Gastroesophageal sphincter (tissue), 4 donors: ENCODE data around the gene ZNF214. TPM values are rescaled to one million over a fixed set of nuclear protein-coding genes. Genes with fewer than 3 reads are reported as not detected.
"Not testable (repeated sequence)": the region's sequence is repeated elsewhere in the genome, so short reads cannot be mapped to it uniquely, and the experiment has no call there.

ENCODE experiments used
- ATAC-seq: fragments of 150-250 bp; one replicate; pipeline ENCODE4 v1.9.1; 2016; ENCODE audit warnings: mild to moderate bottlenecking, moderate library complexity
- H3K27ac ChIP-seq, 4 donors: fragments of 200-600 bp; sonication (generic) in 3 of 4; 1 replicate in 3 of 4; 2 replicates in 1 of 4; pipeline ENCODE4 v1.5.1; 2016 to 2019
- H3K27me3 ChIP-seq: fragments of 200-600 bp; sonication (generic); one replicate; pipeline ENCODE4 v1.5.1; 2019
- H3K36me3 ChIP-seq, 2 donors: fragments of 200-600 bp; sonication (generic); one replicate each; pipeline ENCODE4 v1.5.1; 2019; ENCODE audit warnings: control low read depth in 1 of 2
- H3K4me1 ChIP-seq, 3 donors: fragments of 200-600 bp; sonication (generic); 1 replicate in 2 of 3; 2 replicates in 1 of 3; pipeline ENCODE4 v1.5.1; 2016 to 2019; ENCODE audit warnings: control low read depth in 2 of 3
- H3K4me3 ChIP-seq, 2 donors: fragments of 200-600 bp; sonication (generic); one replicate each; pipeline ENCODE4 v1.5.1; 2019; ENCODE audit warnings: mild to moderate bottlenecking in 1 of 2, moderate library complexity in 1 of 2
- H3K9me3 ChIP-seq, 3 donors: fragments of 200-600 bp; sonication (generic); one replicate each; pipeline ENCODE4 v1.5.1; 2017 to 2019; ENCODE audit warnings: control low read depth in 2 of 3
- CTCF ChIP-seq, 4 experiments: fragments of 200-600 bp in 2 of 4; fragments of 450-650 bp in 2 of 4; sonication (generic) in 1 of 4; IDR thresholded peaks; one replicate each; pipeline ENCODE4 v1.5.1; 2017 to 2019; ENCODE audit warnings: antibody characterized with exemption in 4 of 4, mild to moderate bottlenecking in 2 of 4, moderate library complexity in 2 of 4
- EP300 ChIP-seq: sonication (generic); formaldehyde crosslinking; IDR thresholded peaks from one replicate; pipeline ENCODE4 v1.6.1; 2017; ENCODE audit warnings: antibody characterized with exemption, mild to moderate bottlenecking
- POLR2A ChIP-seq, 2 donors: fragments of 450-650 bp; IDR thresholded peaks; one replicate each; pipeline ENCODE4 v1.6.1; 2017; ENCODE audit warnings: antibody characterized with exemption in 2 of 2, mild to moderate bottlenecking in 2 of 2, moderate library complexity in 1 of 2
- POLR2AphosphoS5 ChIP-seq: sonication (generic); formaldehyde crosslinking; IDR thresholded peaks from one replicate; pipeline ENCODE4 v1.6.1; 2017; ENCODE audit warnings: antibody characterized with exemption
- WGBS, 2 donors: methylation state at CpG; one replicate each; pipeline ENCODE4 v1.1.5; 2018; ENCODE audit warnings: low coverage in 1 of 2; 5-methylcytosine and 5-hydroxymethylcytosine counted together
- total RNA-seq, 4 donors: library from RNA; depleted of rRNA; stranded (reverse); fragments of >200 nt; gene quantifications; one replicate each; pipeline ENCODE4 v1.1.0, GENCODE V29; 2016

The ZNF214 gene
- total RNA-seq, 4 donors from 2014 or later, result 2.1 to 4.0 (median 3.5) TPM

GRCh38 chr11:6968816-6969215 is 51.3 kb downstream of the ZNF214 start:
- no peak for TF ChIP-seq CTCF (IDR thresholded peaks at IDR 0.05)
- TF ChIP-seq EP300, result no peak
- no peak for TF ChIP-seq POLR2AphosphoS5
- TF ChIP-seq POLR2A (IDR thresholded peaks at IDR 0.05), result no peak
- Histone ChIP-seq H3K27ac (no peak overlapping the region), H3K27me3 (no peaks in the 10 kb centered on the region), H3K4me3 (no peak overlapping the region), H3K4me1 (no peaks in the 10 kb centered on the region), H3K9me3 (peaks cover 0 to 7% (median 0%) of the 10 kb centered on the region in 3 donors), H3K36me3 (no peaks in the 10 kb centered on the region)
- 100% methylated on average over 1 of the region's 1 CpG; no CpG with 5 or more reads in 1 of the 2 donors for WGBS, 2 donors
- ATAC-seq, result no peak

GRCh38 chr11:6962673-6963072 is 57.5 kb downstream of the ZNF214 start:
- H3K36me3 ChIP-seq, result no peaks in the 10 kb centered on the region
- H3K27ac ChIP-seq, result no peak overlapping the region
- no peak for ATAC-seq
- TF ChIP-seq POLR2A (IDR thresholded peaks at IDR 0.05), result no peak
- TF ChIP-seq EP300, result no peak
- no peak for TF ChIP-seq CTCF (IDR thresholded peaks at IDR 0.05)
- TF ChIP-seq POLR2AphosphoS5, result no peak
- no peaks in the 10 kb centered on the region for H3K4me1 ChIP-seq
- H3K9me3 ChIP-seq, result no peaks in the 10 kb centered on the region
- H3K4me3 ChIP-seq, result no peak overlapping the region
- 79 to 83% methylated on average over 1 of the region's 1 CpG for WGBS, 2 donors
- no peaks in the 10 kb centered on the region for H3K27me3 ChIP-seq

GRCh38 chr11:6962141-6962540 is 58.0 kb downstream of the ZNF214 start:
- TF ChIP-seq CTCF (IDR thresholded peaks at IDR 0.05), result no peak
- TF ChIP-seq POLR2A (IDR thresholded peaks at IDR 0.05), result no peak
- TF ChIP-seq EP300, result no peak
- no peak for TF ChIP-seq POLR2AphosphoS5
- Histone ChIP-seq H3K4me1 (no peaks in the 10 kb centered on the region), H3K4me3 (no peak overlapping the region), H3K9me3 (no peaks in the 10 kb centered on the region), H3K27ac (no peak overlapping the region), H3K27me3 (no peaks in the 10 kb centered on the region), H3K36me3 (no peaks in the 10 kb centered on the region)
- no peak for ATAC-seq

GRCh38 chr11:6954248-6954647 is 65.9 kb downstream of the ZNF214 start:
- H3K27ac ChIP-seq, H3K4me3 ChIP-seq, ATAC-seq, H3K27me3 ChIP-seq, H3K36me3 ChIP-seq, H3K9me3 ChIP-seq, H3K4me1 ChIP-seq: not testable (repeated sequence)
- WGBS, 2 donors, result 90% methylated on average over 2 of the region's 10 CpGs; no CpG with 5 or more reads in 1 of the 2 donors

Other genes with a start within 250 kb of the ZNF214 start
- gene OR2AG2, start 248.4 kb downstream of the ZNF214 start, total RNA-seq, result not detected
- not detected for gene OR2AG1, start 237.3 kb downstream of the ZNF214 start, total RNA-seq
- under 1 TPM in 2 of 4 donors, not detected in 2; 0.08 to 0.13 TPM for gene OR6A2, start 220.7 kb downstream of the ZNF214 start, total RNA-seq
- not detected for gene OR10A5, start 174.7 kb downstream of the ZNF214 start, total RNA-seq
- under 1 TPM in 1 of 4 donors, not detected in 3; 0.12 TPM for gene OR10A2, start 157.3 kb downstream of the ZNF214 start, total RNA-seq
- not detected for gene OR10A4, start 143.7 kb downstream of the ZNF214 start, total RNA-seq
- gene OR2D2, start 127.8 kb downstream of the ZNF214 start, total RNA-seq, result under 1 TPM in 1 of 4 donors, not detected in 3; 0.31 TPM
- gene OR2D3, start 99.3 kb downstream of the ZNF214 start, total RNA-seq, result not detected
- gene ZNF215, start 93.9 kb downstream of the ZNF214 start, total RNA-seq, result under 1 TPM; 0.20 to 0.54 (median 0.36) TPM
- gene NLRP14, start 133 bp upstream of the ZNF214 start, total RNA-seq, result not detected
- gene RBMXL2, start 68.7 kb upstream of the ZNF214 start, total RNA-seq, result under 1 TPM in 1 of 4 donors, not detected in 3; 0.15 TPM
- gene SYT9, start 231.6 kb upstream of the ZNF214 start, total RNA-seq, result under 1 TPM in 3 of 4 donors, not detected in 1; 0.13 to 0.47 (median 0.15) TPM